GM12865 (cell line): Measurements from ENCODE around the gene GLT6D1.

ENCODE experiments used
- DNase-seq: peaks from one replicate; pipeline ENCODE4 v3.0.0; 2010; ENCODE audit warnings: low read depth
- H3K4me3 ChIP-seq: 2 replicates; pipeline ENCODE4 v1.5.1; 2011; ENCODE audit warnings: mild to moderate bottlenecking, low read depth, low read length, control low read depth
- CTCF ChIP-seq: IDR thresholded peaks from 2 replicates; pipeline ENCODE4 v1.5.1; 2011; ENCODE audit warnings: low read length, control low read depth, low read depth, inconsistent platforms; ENCODE audit not compliant: insufficient read depth; ENCODE audit errors: missing control alignments

Gene GLT6D1

GRCh38 chr9:135584934-135585333 lies 54.4 kb downstream of the GLT6D1 start:
- no peak for TF ChIP-seq CTCF
- no peak overlapping the region for H3K4me3 ChIP-seq
- DNase-seq: no peak

- H3K4me3 ChIP-seq: no peak overlapping the region
- TF ChIP-seq CTCF: no peak
- DNase-seq: no peak
Measured at GRCh38 chr9:135584371-135584770, 55.0 kb downstream of the GLT6D1 start.

- H3K4me3 ChIP-seq: no peak overlapping the region
- no peak for DNase-seq
- no peak for TF ChIP-seq CTCF
Measured at GRCh38 chr9:135583688-135584011, 55.7 kb downstream of the GLT6D1 start.

GRCh38 chr9:135582966-135583687 lies 56.2 kb downstream of the GLT6D1 start:
- no peak for TF ChIP-seq CTCF
- DNase-seq: no peak
- no peak overlapping the region for H3K4me3 ChIP-seq

GRCh38 chr9:135582541-135582940 lies 56.8 kb downstream of the GLT6D1 start:
- no peak overlapping the region for H3K4me3 ChIP-seq

GRCh38 chr9:135581636-135582426 lies 57.5 kb downstream of the GLT6D1 start:
- TF ChIP-seq CTCF: no peak
- no peak overlapping the region for H3K4me3 ChIP-seq
- no peak for DNase-seq

More at GRCh38 chr9:135582541-135582940, 56.8 kb downstream of the GLT6D1 start:
- TF ChIP-seq CTCF: no peak
- DNase-seq: no peak
